ENCODE data around the gene MYL11.
"Not testable (repeated sequence)": the region's sequence is repeated elsewhere in the genome, so short reads cannot be mapped to it uniquely, and the experiment has no call there.

Gene MYL11, protein sequence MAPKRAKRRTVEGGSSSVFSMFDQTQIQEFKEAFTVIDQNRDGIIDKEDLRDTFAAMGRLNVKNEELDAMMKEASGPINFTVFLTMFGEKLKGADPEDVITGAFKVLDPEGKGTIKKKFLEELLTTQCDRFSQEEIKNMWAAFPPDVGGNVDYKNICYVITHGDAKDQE

GRCh38 chr16:30374538-30374937 lies at the start of gene MYL11:
MYL11 (plus strand) TSS chr16:30374802; CDS start chr16:30374858, 56 bp downstream.
- Histone ChIP-seq H3K9ac (no peak within 1 kb of the TSS), H3K4me3 (ENCODE audit: low read depth, low read length) (no peak within 1 kb of the TSS), H3K9me3 (ENCODE audit: control insufficient read depth, low read length) (no peaks in the 10 kb centered on the region), H3K4me1 (peaks cover 9% of the 10 kb centered on the region), H3K79me2 (peaks cover 2% of the 10 kb centered on the region), H2AFZ (no peak within 1 kb of the TSS), H3K27ac (no peak within 1 kb of the TSS), H3K36me3 (ENCODE audit: control insufficient read depth, insufficient read depth, low read length) (no peaks in the 10 kb centered on the region), H3K4me2 (ENCODE audit: low read length) (no peak within 1 kb of the TSS), H3K27me3 (ENCODE audit: control insufficient read depth, insufficient read depth, low read length) (no peaks in the 10 kb centered on the region)
- no peak for TF ChIP-seq CTCF (IDR thresholded peaks at IDR 0.05)

- peak overlapping the region; percentile 89 for H3K9ac ChIP-seq
- H3K79me2 ChIP-seq: peaks cover 18% of the 10 kb centered on the region
- H3K4me2 ChIP-seq (ENCODE audit: low read length): peak overlapping the region; percentile 51
- H3K27me3 ChIP-seq (ENCODE audit: control insufficient read depth, insufficient read depth, low read length); H3K36me3 ChIP-seq (ENCODE audit: control insufficient read depth, insufficient read depth, low read length); H3K4me1 ChIP-seq; H3K9me3 ChIP-seq (ENCODE audit: control insufficient read depth, low read length): not testable (repeated sequence)
- H2AFZ ChIP-seq: peak overlapping the region; percentile 98
- H3K4me3 ChIP-seq (ENCODE audit: low read depth, low read length): peak overlapping the region; percentile 57
- peak overlapping the region; percentile 93 for H3K27ac ChIP-seq
These were observed 40.1 kb upstream of the MYL11 start for GRCh38 chr16:30334473-30334989.

DNA sequence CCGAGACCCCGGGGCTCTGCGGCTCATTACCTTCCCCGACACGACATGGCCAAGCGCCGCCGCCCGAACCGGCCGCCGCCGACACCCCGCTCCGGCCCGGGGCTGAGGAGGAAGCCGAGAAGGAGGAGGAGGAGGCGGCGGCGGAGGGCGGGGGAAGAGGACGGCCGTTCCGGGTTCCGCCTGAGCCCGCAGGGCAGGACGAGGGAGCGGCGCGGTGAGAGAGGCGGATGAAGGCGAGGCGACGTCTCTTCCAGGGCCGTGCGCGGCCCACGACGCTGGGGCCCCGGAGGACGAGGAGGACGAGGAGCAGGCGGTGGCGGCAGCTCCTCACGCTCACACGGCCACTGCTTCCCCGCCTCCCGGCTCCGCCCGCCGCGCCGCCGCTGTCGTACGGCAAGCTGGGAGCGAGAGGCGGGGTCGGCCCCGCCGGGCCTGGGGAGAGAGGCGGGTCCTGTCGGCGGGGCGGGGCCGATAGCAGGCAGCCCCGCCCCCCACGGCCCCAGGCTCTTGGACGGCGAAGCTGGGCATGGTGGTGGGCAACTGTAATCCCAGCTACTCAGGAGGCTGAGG lies 39.5 kb upstream of the MYL11 start:
- Histone ChIP-seq H3K27ac (peak overlapping the region; percentile 93), H2AFZ (peak overlapping the region; percentile 98), H3K79me2 (peaks cover 12% of the 10 kb centered on the region), H3K9ac (peak overlapping the region; percentile 89), H3K4me3 (ENCODE audit: low read depth, low read length) (peak overlapping the region; percentile 57), H3K4me2 (ENCODE audit: low read length) (peak overlapping the region; percentile 70)
- H3K36me3 ChIP-seq (ENCODE audit: control insufficient read depth, insufficient read depth, low read length); H3K4me1 ChIP-seq; H3K9me3 ChIP-seq (ENCODE audit: control insufficient read depth, low read length); H3K27me3 ChIP-seq (ENCODE audit: control insufficient read depth, insufficient read depth, low read length): not testable (repeated sequence)
- TF ChIP-seq CTCF (IDR thresholded peaks at IDR 0.05): peak; percentile 5

- TF ChIP-seq CTCF (IDR thresholded peaks at IDR 0.05): no peak
- Histone ChIP-seq H3K4me2 (ENCODE audit: low read length) (peak overlapping the region; percentile 70), H3K9ac (peak overlapping the region; percentile 89), H3K4me1 (peaks cover 5% of the 10 kb centered on the region), H3K27me3 (ENCODE audit: control insufficient read depth, insufficient read depth, low read length) (no peaks in the 10 kb centered on the region), H3K36me3 (ENCODE audit: control insufficient read depth, insufficient read depth, low read length) (no peaks in the 10 kb centered on the region), H3K9me3 (ENCODE audit: control insufficient read depth, low read length) (no peaks in the 10 kb centered on the region), H3K4me3 (ENCODE audit: low read depth, low read length) (peak overlapping the region; percentile 57), H3K79me2 (peaks cover 7% of the 10 kb centered on the region), H3K27ac (peak overlapping the region; percentile 93), H2AFZ (peak overlapping the region; percentile 98)
These were observed 38.8 kb upstream of the MYL11 start for GRCh38 chr16:30335598-30336474.

DNA sequence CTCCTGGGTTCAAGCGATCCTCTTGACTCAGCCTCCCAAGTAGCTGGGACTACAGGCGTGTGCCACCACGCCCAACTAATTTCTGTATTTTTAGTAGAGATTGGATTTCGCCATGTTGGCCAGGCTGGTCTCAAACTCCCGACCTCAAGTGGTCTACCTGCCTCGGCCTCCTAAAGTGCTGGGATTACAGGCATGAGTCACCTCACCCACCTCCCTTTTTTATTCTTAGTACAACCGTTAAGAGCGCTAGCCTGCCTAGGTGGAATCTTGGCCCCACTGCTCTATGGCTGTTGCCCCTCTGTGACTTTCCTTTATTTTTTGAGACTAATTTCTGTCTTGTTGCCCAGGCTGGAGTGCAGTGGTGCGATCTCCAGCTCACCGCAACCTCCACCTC lies 36.6 kb upstream of the MYL11 start:
- not testable (repeated sequence) for H3K27ac ChIP-seq

DNA sequence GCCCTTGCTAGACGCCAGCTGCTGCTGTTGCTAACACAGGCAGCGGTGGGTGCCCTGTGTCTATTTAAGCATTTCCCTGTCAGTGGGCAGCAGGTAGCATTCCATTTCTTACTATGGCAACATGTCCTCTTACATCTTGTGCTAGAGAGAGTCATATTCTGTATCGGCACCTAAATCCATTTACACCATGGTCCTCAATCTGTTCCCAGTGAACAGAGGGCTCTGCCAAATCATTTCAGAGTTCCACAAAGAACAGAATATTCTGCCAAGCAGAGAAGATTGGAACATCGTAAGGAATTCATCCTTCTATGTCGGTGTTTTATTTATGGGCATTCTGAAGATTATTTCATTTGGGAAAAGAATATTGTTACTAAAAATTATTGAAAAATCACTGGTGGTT lies 35.9 kb upstream of the MYL11 start:
- not testable (repeated sequence) for H3K4me3 ChIP-seq (ENCODE audit: low read depth, low read length); H3K27me3 ChIP-seq (ENCODE audit: control insufficient read depth, insufficient read depth, low read length); H3K36me3 ChIP-seq (ENCODE audit: control insufficient read depth, insufficient read depth, low read length); H3K4me1 ChIP-seq; H3K4me2 ChIP-seq (ENCODE audit: low read length); H2AFZ ChIP-seq; H3K9me3 ChIP-seq (ENCODE audit: control insufficient read depth, low read length); H3K79me2 ChIP-seq; H3K27ac ChIP-seq; H3K9ac ChIP-seq

More for the DNA sequence above, 36.6 kb upstream of the MYL11 start:
- H3K4me1 ChIP-seq; H3K36me3 ChIP-seq (ENCODE audit: control insufficient read depth, insufficient read depth, low read length); H3K4me2 ChIP-seq (ENCODE audit: low read length); H3K27me3 ChIP-seq (ENCODE audit: control insufficient read depth, insufficient read depth, low read length); H3K79me2 ChIP-seq; H2AFZ ChIP-seq; H3K9ac ChIP-seq; H3K4me3 ChIP-seq (ENCODE audit: low read depth, low read length); H3K9me3 ChIP-seq (ENCODE audit: control insufficient read depth, low read length): not testable (repeated sequence)
